SU-DHL-6 (cell line): Measurements from ENCODE around the gene PPARD.

ENCODE experiments used
- EZH2phosphoT487 ChIP-seq: fragments of 200-600 bp; sonication (generic), shearing (Covaris generic); conservative IDR thresholded peaks from 2 replicates; pipeline ENCODE4 v1.6.1; 2018; ENCODE audit warnings: mild to moderate bottlenecking, antibody characterized with exemption, low read length, moderate library complexity, mixed read lengths
- TF ChIP-seq, protein P1 (sequence below): fragments of 200-600 bp; sonication (generic); IDR thresholded peaks from one replicate; pipeline ENCODE4 v1.5.1; 2017; ENCODE audit warnings: antibody characterized with exemption, mild to moderate bottlenecking, low read length, moderate library complexity; ENCODE audit not compliant: insufficient read depth, poor library complexity, severe bottlenecking

DNA sequence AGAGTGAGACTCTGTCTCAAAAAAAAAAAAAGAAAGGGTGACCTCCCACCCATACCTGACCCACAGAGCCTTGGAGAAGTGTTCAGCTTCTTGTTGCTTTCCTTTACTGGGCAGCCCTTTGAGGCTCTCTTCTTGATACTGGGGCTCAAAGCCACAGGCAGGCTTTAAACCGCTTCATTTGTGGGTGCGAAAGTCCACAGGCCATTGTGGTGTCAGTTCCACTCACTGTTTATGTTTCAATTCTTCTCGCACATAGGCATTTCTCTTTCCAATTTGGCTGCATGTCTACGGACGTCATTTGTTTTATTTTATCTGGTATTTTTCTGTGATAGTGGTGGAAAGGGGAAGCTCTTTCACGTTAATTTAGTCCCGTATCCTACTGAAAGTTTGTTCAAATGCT is 34.6 kb downstream of the PPARD start:
- TF ChIP-seq, protein P1, sequence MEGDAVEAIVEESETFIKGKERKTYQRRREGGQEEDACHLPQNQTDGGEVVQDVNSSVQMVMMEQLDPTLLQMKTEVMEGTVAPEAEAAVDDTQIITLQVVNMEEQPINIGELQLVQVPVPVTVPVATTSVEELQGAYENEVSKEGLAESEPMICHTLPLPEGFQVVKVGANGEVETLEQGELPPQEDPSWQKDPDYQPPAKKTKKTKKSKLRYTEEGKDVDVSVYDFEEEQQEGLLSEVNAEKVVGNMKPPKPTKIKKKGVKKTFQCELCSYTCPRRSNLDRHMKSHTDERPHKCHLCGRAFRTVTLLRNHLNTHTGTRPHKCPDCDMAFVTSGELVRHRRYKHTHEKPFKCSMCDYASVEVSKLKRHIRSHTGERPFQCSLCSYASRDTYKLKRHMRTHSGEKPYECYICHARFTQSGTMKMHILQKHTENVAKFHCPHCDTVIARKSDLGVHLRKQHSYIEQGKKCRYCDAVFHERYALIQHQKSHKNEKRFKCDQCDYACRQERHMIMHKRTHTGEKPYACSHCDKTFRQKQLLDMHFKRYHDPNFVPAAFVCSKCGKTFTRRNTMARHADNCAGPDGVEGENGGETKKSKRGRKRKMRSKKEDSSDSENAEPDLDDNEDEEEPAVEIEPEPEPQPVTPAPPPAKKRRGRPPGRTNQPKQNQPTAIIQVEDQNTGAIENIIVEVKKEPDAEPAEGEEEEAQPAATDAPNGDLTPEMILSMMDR = no peak
- TF ChIP-seq EZH2phosphoT487 = no peak
